ENCODE results near the gene NR6A1.

The NR6A1 gene

DNA sequence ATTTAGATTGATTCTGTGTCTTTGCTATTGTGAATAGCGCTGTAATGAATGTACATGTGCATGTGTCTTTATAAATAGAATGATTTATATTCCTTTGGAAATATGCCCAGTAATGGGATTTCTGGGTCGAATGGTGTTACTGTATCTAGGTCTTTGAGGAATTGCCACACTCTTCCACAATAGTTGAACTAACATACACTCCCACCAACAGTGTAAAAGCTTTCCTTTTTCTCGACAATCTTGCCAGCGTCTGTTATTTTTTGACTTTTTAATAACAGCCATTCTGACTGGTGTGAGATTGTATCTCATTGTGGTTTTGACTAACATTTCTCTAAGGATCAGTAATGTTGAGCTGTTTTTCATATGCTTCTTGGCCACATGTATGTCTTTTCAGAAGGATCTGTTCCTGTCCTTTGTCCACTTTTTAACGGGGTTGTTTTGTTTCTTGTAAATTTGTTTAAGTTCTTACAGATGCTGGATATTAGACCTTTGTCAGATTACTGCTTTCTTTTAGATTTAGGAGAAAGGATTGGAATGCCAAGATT, 139.0 kb downstream of the NR6A1 start:
- H3K4me2 ChIP-seq (ENCODE audit: low read depth, low read length, poor library complexity, severe bottlenecking), result no peak overlapping the region
- H4K20me1 ChIP-seq (ENCODE audit: low read depth, low read length), result no peaks in the 10 kb centered on the region
- no peak overlapping the region for H3K4me3 ChIP-seq (ENCODE audit: insufficient read depth, low read length, poor library complexity, severe bottlenecking)
- H3K9me2 ChIP-seq (replicated peaks; ENCODE audit: insufficient read depth, low read length), result no peaks in the 10 kb centered on the region
- H2AFZ ChIP-seq (ENCODE audit: low read depth, low read length, severe bottlenecking), result no peak overlapping the region
- no peak for TF ChIP-seq EZH2phosphoT487 (conservative IDR thresholded peaks at IDR 0.05; ENCODE audit: low read length)
- TF ChIP-seq, protein P1, sequence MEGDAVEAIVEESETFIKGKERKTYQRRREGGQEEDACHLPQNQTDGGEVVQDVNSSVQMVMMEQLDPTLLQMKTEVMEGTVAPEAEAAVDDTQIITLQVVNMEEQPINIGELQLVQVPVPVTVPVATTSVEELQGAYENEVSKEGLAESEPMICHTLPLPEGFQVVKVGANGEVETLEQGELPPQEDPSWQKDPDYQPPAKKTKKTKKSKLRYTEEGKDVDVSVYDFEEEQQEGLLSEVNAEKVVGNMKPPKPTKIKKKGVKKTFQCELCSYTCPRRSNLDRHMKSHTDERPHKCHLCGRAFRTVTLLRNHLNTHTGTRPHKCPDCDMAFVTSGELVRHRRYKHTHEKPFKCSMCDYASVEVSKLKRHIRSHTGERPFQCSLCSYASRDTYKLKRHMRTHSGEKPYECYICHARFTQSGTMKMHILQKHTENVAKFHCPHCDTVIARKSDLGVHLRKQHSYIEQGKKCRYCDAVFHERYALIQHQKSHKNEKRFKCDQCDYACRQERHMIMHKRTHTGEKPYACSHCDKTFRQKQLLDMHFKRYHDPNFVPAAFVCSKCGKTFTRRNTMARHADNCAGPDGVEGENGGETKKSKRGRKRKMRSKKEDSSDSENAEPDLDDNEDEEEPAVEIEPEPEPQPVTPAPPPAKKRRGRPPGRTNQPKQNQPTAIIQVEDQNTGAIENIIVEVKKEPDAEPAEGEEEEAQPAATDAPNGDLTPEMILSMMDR (IDR thresholded peaks at IDR 0.05; ENCODE audit: insufficient read depth, low read length, poor library complexity, severe bottlenecking), result no peak
- H3F3A ChIP-seq (ENCODE audit: insufficient read depth), result no peaks in the 10 kb centered on the region
- no peaks in the 10 kb centered on the region for H3K79me2 ChIP-seq (ENCODE audit: insufficient read depth, low read length)
- H3K27me3 ChIP-seq (ENCODE audit: low read length), result no peaks in the 10 kb centered on the region
- no peak overlapping the region for H3K27ac ChIP-seq (ENCODE audit: low read depth, low read length)
- H3K9ac ChIP-seq (ENCODE audit: low read length), result no peak overlapping the region
- no peaks in the 10 kb centered on the region for H3K36me3 ChIP-seq (ENCODE audit: low read length)
- H3K9me3 ChIP-seq (ENCODE audit: insufficient read depth, low read length), result no peaks in the 10 kb centered on the region

DNA sequence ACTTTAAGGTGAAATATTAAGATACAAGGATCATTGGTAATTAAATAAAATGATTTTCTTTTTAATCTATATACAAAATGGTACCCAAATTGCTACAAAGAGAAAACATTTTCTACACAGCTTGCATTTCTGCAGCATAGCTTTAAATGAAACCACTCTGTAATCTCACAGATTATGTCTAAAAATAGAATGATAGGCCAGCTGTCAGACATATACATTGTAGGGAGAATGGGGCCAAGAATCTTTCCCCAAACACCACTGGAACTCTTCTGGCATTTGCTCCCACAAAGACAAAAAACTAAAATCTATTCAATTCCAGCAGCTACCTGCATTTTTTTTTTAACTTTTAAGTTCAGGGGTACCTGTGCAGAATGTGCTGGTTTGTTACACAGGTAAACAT, 139.8 kb downstream of the NR6A1 start:
- Histone ChIP-seq H3F3A (ENCODE audit: insufficient read depth) (no peaks in the 10 kb centered on the region), H3K27ac (ENCODE audit: low read depth, low read length) (no peak overlapping the region), H3K27me3 (ENCODE audit: low read length) (no peaks in the 10 kb centered on the region), H3K36me3 (ENCODE audit: low read length) (no peaks in the 10 kb centered on the region), H3K4me2 (ENCODE audit: low read depth, low read length, poor library complexity, severe bottlenecking) (no peak overlapping the region), H4K20me1 (ENCODE audit: low read depth, low read length) (no peaks in the 10 kb centered on the region), H3K9me3 (ENCODE audit: insufficient read depth, low read length) (no peaks in the 10 kb centered on the region), H3K9me2 (replicated peaks; ENCODE audit: insufficient read depth, low read length) (no peaks in the 10 kb centered on the region), H2AFZ (ENCODE audit: low read depth, low read length, severe bottlenecking) (no peak overlapping the region), H3K9ac (ENCODE audit: low read length) (no peak overlapping the region), H3K4me3 (ENCODE audit: insufficient read depth, low read length, poor library complexity, severe bottlenecking) (no peak overlapping the region), H3K79me2 (ENCODE audit: insufficient read depth, low read length) (no peaks in the 10 kb centered on the region)
- no peak for TF ChIP-seq EZH2phosphoT487 (conservative IDR thresholded peaks at IDR 0.05; ENCODE audit: low read length)
- TF ChIP-seq, protein P1 (IDR thresholded peaks at IDR 0.05; ENCODE audit: insufficient read depth, low read length, poor library complexity, severe bottlenecking), result no peak

DNA sequence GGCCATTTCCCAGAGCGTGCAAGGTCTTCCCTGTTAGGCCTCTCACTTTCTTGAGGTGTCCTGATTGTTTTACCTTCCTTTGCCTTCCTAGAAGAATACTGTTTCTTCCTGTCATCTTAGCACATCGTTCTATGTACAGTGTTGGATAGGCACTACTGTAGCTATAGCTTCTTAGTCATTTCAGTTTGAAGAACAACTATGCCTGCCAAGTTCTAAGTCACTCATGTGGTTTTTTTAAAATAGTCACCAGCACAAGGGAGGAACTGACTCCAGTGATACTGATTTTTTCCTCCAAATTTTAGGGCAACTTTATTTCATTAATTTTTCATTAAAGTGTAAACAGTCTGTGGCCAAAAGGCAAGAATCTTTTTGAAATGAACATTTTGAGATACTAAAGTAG, 141.5 kb downstream of the NR6A1 start:
- Histone ChIP-seq H3K9ac (ENCODE audit: low read length) (no peak overlapping the region), H3K9me2 (replicated peaks; ENCODE audit: insufficient read depth, low read length) (no peaks in the 10 kb centered on the region)

More for the DNA sequence above, 141.5 kb downstream of the NR6A1 start:
- no peaks in the 10 kb centered on the region for H4K20me1 ChIP-seq (ENCODE audit: low read depth, low read length)
- no peaks in the 10 kb centered on the region for H3K9me3 ChIP-seq (ENCODE audit: insufficient read depth, low read length)
- H3K4me2 ChIP-seq (ENCODE audit: low read depth, low read length, poor library complexity, severe bottlenecking), result no peak overlapping the region
- no peak overlapping the region for H3K27ac ChIP-seq (ENCODE audit: low read depth, low read length)
- no peaks in the 10 kb centered on the region for H3F3A ChIP-seq (ENCODE audit: insufficient read depth)
- H3K79me2 ChIP-seq (ENCODE audit: insufficient read depth, low read length), result no peaks in the 10 kb centered on the region
- H3K36me3 ChIP-seq (ENCODE audit: low read length), result no peaks in the 10 kb centered on the region
- TF ChIP-seq, protein P1 (IDR thresholded peaks at IDR 0.05; ENCODE audit: insufficient read depth, low read length, poor library complexity, severe bottlenecking), result no peak
- TF ChIP-seq EZH2phosphoT487 (conservative IDR thresholded peaks at IDR 0.05; ENCODE audit: low read length), result no peak
- H3K27me3 ChIP-seq (ENCODE audit: low read length), result no peaks in the 10 kb centered on the region
- no peak overlapping the region for H3K4me3 ChIP-seq (ENCODE audit: insufficient read depth, low read length, poor library complexity, severe bottlenecking)
- H2AFZ ChIP-seq (ENCODE audit: low read depth, low read length, severe bottlenecking), result no peak overlapping the region
